HL-60/S4 treated with phorbol 12-myristate 13-acetate at 8.2 ng/mL for 4 days and 3 days (cell line): ENCODE data around the gene CAMKMT.

Experiments used
- in situ Hi-C: fragments of 300-500 bp; cut with MboI; formaldehyde crosslinking; loops from 2 replicates; pipeline ENCODE4 v1.15.0; 2022; ENCODE audit warnings: low sequenced_read_pairs

CAMKMT gene

DNA sequence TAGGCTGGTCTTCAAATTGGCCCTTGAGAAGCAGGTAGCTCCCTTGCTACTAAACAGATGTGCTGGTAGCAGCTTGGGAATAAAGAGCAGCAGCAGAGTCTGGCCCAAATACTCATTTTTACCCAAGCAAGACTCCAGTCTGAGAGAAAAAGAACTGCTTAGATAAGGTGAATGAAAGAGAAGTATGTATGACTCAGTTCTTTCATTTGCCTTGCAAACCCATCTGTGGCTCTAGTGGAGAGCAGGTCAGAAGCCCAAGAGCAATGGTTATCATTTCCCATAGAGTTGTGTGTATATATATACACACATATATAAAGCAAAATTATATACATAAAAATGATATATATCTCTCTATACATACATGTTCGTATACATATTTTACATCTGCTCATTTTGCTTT lies 80.3 kb downstream of the CAMKMT start:
- in situ Hi-C loops: no loop called here

DNA sequence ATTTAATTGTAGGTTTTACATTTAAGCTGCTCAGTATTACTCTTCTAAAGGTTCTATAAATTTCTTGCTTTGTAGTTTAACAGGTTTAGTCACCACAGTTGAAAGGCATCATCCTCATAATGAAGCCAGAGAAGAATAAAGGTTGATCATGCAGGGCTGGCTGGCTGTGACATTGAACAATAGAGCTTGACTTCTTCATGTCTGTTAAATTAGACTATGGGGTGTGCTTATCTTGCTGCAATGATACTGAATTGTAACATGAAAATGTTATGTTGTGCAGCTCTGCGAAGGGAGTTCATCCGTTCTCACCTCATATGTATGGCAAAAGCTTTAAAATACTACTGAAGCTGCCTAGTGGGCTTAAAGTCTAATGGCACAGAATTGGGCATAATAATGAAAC lies 81.8 kb downstream of the CAMKMT start:
- in situ Hi-C loops: no loop called here

DNA sequence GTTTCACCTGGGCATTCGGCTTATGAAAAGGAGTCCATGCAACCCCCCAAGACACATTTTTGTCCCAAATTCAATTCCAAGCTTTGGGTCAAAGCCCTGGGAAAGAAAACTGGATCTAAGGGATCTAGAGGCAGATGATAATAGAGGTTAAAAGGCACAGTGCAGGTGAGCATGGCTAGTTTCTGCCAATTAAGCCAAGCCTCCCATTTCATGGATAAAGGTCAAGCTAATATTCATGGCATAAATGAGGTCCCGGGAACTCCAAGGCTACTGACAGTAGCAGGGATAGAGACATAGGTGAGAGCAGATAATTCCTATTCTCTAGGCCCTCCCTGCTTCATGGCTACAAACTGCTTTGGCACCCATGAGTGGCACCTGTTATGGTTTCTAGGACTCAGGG lies 83.1 kb downstream of the CAMKMT start:
- in situ Hi-C loops: no loop called here

DNA sequence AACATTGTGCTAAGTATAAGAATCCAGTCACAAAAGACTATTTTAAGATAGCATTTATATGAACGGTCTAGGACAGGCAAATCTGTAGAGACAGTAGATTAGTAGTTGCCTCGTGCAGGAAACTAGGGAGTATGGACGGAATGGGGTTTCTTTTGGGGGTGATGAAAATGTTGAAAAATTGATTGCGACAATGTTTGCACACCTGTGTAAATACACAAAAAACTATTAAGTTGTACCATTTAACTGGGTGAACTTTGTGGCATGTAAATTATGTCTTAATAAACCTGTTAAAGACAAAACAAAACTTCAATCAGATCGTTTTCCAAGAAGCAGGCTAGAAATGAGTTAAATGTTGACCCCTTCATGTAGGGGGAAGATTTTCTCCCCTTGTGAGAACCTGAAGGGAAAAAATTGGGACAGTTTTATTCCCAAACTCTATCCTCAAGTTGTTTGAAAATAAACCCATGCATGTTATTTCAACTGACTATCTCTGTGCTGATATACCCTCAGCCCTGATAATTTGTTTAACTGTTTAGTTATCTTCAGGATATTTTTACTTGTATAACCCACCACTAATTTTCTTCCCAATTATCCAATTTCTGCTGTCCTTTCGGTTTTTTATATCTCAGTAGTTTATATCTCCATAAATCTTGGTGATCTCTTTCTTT lies 87.2 kb downstream of the CAMKMT start:
- in situ Hi-C loops: no loop called here

GRCh38 chr2:44450082-44450481 lies 88.3 kb downstream of the CAMKMT start:
- in situ Hi-C loops: no loop called here

- in situ Hi-C loops: no loop called here
Observed at GRCh38 chr2:44450806-44451205, 89.1 kb downstream of the CAMKMT start.

- in situ Hi-C loops: no loop called here
Observed at GRCh38 chr2:44452069-44452583, 90.4 kb downstream of the CAMKMT start.

DNA sequence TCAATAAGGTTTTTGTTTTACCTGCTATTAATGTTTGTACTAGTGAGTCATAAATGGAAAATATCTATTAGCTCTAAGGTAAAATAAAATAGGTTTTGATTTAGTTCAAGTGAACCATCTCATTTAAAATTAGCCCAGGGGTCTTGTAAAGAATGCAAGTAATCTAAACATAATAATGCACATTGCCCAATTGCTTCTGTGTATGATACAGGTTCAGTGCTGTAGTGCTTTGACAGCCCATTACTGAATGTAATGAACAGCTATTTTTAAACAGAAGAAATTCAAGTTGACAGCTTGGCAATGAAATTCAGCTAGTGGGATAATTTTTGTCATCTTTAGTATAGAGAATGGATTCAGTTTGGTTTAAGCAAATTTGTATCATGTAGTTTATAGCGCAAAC lies 91.5 kb downstream of the CAMKMT start:
- in situ Hi-C loops: no loop called here

DNA sequence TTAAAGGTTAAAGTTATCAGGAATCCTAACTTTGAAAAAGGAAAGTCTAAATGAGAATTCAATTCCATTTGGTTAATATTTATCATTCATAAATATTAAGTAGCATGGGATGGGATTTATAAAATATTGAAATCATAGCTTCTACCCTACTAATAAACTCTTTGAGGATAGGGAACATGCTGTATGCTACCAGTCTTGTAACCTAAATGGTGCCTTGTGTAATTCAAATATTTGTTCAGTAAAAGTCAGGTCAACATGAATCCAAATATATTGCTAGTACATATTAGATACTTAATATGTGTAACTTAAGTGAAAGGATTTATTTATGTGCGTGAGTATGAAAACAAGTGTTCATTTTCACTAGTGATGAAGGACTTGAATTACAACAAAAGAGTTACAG lies 94.1 kb downstream of the CAMKMT start:
- in situ Hi-C loops: no loop called here

- in situ Hi-C loops: no loop called here
Observed at GRCh38 chr2:44456946-44457345, 95.2 kb downstream of the CAMKMT start.

DNA sequence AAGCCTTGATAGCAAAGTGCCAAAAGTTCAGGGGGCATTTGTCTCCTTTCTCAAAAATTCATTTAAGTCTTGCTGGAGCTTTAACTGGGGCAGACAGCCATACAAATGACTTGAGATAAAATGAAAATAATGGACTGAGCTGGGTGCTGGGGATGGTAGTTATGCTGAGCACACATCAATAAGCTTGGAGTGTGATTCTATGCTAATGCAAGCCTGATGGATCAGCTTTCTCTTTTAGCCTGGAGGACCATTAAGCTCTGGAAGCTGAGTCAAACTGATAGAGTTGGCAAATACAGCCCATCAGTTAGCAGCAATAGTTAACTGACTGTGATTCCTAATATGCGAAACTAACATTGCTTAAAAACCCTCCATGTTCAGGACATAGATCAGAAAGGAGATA lies 98.0 kb downstream of the CAMKMT start:
- in situ Hi-C loops: no loop called here

DNA sequence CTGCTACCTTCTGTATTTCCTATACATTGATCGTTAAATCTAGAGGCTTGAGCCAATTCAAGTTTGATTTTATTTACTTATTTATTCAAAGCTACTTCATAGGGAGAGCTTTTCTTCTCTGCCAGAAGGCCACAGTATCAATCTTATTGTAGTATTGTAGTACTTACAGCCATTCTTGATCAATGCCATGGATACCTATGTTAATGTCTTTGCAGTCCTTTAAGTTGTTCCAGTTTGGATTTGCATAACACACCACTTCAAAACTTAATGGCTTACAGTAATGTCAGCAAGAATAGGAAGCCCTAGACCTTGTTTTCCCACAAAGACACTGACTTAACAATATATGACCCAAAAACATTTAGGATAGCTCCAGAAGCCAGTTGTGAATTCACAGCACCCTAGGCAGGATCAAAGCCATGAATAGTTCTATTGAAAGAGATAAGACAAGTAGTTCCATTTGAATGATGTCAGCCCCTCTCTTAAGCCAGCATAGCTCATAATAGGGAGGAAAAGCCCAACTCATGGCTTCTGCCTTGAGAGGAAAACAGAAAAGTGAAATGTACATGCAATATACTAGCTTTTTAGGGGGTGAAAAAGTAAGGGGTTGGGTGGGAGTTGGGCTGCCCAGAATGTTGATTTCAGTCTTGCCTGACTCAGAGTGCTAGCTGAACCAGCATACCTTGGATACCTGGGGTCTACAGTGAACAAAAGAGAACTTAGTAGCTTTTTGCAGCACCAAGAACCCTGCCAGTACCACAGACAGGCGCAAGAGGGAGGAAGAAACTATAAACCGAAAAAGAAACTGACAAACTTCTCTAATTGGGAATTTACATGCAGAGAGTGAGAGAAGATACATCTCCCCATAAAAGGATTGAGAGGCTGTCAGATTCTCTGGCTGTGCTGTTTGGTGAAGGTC lies 101.4 kb downstream of the CAMKMT start:
- in situ Hi-C loops: no loop called here

GRCh38 chr2:44464437-44464836 lies 102.7 kb downstream of the CAMKMT start:
- in situ Hi-C loops: no loop called here

- in situ Hi-C loops: no loop called here
Observed at GRCh38 chr2:44470151-44470550, 108.4 kb downstream of the CAMKMT start.

DNA sequence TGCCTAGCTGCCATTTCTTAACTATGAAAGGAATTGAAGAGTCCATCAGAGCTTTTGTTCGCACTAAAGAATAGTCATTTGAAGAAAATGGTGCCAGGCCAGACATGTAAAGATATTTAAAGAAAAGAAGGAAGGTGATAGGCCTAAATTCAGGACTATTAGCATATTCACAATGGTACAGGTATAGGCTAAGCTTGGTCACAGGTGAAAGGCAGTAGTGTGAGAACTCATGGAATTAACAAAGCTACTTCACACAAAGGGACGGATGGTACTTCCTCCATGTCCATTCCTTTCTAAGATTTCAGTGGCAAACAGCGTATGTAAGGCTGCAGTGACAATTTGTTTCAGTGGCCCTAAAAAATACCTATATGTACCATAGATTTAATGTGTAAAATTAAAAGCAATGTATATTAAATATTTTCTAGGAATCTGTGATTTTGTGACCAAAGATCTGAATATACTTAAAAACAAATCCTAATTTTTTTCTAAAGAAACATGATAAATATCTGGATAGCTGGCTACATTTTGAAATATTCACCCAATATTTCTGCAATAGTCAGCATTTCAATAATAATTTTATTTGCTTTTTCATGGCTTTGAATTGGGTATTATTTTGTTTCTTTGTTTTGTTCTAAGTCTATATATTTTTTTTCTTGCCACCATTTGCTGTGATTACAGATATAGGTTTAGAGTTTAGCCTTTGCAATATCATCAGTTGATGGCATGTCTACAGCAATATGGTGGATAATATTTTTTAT lies 116.1 kb downstream of the CAMKMT start:
- in situ Hi-C loops: loop anchor here (25.0 kb wide), 2 partner anchors 441 to 484 kb away; no protein-coding TSS in a partner anchor

DNA sequence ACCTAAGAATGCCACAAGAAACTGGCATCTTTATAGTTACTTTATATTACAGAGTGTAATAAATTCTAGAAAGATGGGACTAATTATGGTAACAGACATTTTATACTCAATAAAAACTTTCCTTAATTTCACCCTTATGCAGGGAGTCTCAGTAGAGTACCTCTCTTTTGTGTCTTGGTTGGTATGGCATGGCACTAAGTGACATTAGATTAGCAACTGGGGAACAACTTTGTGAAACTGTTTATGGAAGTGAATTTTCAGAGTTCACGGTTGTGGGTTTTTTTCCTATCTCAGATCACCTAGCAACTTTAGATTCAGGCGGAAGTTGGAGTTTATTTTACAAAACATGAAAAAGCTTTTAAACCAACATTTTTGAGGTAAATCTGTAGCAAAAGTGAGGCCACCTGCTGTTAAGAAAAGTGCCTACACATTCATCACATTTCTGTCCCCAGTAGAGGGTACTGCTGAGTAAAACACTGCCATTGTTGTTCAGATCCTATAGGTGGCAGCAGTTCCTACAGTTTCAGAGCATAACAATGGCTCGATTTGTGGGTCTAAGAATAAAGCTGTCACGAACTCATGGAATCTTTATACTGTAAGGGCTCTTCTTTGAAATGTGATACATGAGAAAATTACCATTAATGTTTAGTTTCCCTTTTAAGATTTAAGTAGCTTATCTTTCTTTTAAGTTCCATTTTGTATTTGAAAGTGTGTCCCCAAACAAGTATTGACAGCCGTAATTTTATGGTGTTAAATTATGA lies 117.6 kb downstream of the CAMKMT start:
- in situ Hi-C loops: loop anchor here (25.0 kb wide), 2 partner anchors 442 to 483 kb away; no protein-coding TSS in a partner anchor

GRCh38 chr2:44480068-44480467 lies 118.3 kb downstream of the CAMKMT start:
- in situ Hi-C loops: loop anchor here (25.0 kb wide), 2 partner anchors 443 to 482 kb away; no protein-coding TSS in a partner anchor

DNA sequence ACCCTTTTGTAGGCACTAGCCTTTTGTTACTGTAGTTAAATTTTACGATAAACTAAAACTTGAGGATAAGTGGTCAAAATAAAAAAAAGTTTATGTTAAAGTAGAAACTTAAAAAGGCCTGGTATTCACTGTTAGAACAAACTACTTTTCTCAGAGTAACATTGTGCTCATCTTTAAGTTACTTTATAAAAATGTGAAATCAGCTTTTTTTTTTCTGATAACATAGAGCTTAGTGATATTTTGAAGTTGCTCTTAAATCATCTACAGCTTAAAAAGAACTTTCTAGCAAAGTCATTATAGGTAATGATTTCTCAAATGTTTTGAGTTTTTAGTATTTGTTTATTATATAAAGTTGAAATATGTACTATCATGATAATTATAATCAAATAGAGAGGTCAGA lies 125.3 kb downstream of the CAMKMT start:
- in situ Hi-C loops: loop anchor here (25.0 kb wide), 2 partner anchors 450 to 475 kb away; no protein-coding TSS in a partner anchor

DNA sequence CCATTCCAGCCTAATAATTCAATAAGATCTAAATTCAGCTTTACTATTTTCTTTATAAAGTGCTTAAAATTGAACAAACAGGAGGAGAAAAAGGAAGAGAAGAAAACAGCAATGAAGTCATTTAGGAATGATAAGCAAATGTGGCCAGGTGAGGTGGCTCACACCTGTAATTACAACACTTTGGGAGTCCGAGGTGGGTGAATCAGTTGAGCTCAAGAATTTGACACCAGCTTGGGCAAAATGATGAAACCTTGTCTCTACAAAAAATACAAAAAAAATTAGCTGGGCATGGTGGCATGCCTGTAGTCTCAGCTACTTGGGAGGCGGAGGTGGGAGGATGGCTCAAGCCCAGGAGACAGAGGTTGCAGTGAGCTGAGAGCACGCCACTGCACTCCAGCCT lies 129.0 kb downstream of the CAMKMT start:
- in situ Hi-C loops: loop anchor here (25.0 kb wide), 2 partner anchors 453 to 472 kb away; no protein-coding TSS in a partner anchor

DNA sequence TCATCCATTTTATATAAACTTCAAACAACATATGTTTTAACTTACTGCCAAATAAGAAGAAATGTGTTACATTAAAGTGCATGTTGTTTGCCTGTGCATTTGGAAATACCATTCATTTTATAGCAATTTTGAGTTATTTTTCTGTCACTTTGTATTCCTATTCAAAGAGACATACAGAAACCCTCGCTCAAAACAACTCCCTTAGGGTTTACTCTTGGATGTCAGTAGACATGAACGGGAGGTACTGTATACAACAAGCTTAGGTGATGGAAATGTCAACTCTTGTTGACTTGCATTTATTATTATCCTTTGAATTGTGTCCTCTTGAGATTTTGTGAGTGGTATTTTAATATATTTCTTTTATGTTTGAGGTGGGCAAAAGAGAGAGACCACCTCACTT lies 132.3 kb downstream of the CAMKMT start:
- in situ Hi-C loops: loop anchor here (25.0 kb wide), 2 partner anchors 457 to 468 kb away; no protein-coding TSS in a partner anchor
